Transverse colon (tissue), 4 donors: Measurements from ENCODE around the gene SFRP5.

Experiments
- POLR2A ChIP-seq: fragments of 450-650 bp; IDR thresholded peaks from one replicate; pipeline ENCODE4 v1.6.1; 2016; ENCODE audit warnings: antibody characterized with exemption, mild to moderate bottlenecking, moderate library complexity
- POLR2AphosphoS5 ChIP-seq, 3 donors: sonication (generic); formaldehyde crosslinking; IDR thresholded peaks; one replicate each; pipeline ENCODE4 v1.6.1; 2016; ENCODE audit warnings: antibody characterized with exemption in 3 of 3
- TF ChIP-seq, protein P1 (sequence below), 5 experiments: fragments of 200-600 bp in 3 of 5; fragments of 450-650 bp in 2 of 5; sonication (generic) in 3 of 5; IDR thresholded peaks; 1 replicate in 2 of 5; 2 replicates in 3 of 5; pipeline ENCODE4 v1.5.1; 2016 to 2017; ENCODE audit warnings: antibody characterized with exemption in 5 of 5, inconsistent platforms in 3 of 5, mild to moderate bottlenecking in 2 of 5, moderate library complexity in 1 of 5

DNA sequence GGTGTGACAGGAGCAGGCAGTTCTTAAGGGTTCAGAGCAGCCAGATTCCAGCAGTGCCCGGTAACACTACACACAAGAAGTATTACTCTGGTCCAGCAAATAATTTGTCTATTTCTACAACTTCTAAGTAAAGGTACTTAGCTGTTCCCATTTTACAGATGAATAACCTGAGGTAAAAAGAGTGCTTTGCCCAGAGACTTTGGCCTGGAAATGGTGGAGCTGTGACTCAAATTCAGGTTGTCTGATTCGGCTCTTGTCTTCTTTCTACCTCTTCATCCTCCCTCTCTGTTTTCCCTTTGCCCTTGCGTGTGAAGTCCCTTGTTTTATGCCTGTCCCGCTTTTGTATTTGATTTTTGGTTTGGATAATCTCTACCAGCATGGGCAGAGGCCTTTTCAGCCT, 17.1 kb downstream of the SFRP5 start:
- TF ChIP-seq POLR2AphosphoS5 (IDR thresholded peaks at IDR 0.05) (no peak), POLR2A (no peak)
- TF ChIP-seq, protein P1, sequence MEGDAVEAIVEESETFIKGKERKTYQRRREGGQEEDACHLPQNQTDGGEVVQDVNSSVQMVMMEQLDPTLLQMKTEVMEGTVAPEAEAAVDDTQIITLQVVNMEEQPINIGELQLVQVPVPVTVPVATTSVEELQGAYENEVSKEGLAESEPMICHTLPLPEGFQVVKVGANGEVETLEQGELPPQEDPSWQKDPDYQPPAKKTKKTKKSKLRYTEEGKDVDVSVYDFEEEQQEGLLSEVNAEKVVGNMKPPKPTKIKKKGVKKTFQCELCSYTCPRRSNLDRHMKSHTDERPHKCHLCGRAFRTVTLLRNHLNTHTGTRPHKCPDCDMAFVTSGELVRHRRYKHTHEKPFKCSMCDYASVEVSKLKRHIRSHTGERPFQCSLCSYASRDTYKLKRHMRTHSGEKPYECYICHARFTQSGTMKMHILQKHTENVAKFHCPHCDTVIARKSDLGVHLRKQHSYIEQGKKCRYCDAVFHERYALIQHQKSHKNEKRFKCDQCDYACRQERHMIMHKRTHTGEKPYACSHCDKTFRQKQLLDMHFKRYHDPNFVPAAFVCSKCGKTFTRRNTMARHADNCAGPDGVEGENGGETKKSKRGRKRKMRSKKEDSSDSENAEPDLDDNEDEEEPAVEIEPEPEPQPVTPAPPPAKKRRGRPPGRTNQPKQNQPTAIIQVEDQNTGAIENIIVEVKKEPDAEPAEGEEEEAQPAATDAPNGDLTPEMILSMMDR (IDR thresholded peaks at IDR 0.05), result no peak
